ENCODE results near the gene DDX4. TPM values are rescaled to one million over a fixed set of nuclear protein-coding genes. Genes with fewer than 3 reads are reported as not detected.
"Not testable (repeated sequence)": the region's sequence is repeated elsewhere in the genome, so short reads cannot be mapped to it uniquely, and the experiment has no call there.

DDX4 gene
- polyA plus RNA-seq = not detected

DNA sequence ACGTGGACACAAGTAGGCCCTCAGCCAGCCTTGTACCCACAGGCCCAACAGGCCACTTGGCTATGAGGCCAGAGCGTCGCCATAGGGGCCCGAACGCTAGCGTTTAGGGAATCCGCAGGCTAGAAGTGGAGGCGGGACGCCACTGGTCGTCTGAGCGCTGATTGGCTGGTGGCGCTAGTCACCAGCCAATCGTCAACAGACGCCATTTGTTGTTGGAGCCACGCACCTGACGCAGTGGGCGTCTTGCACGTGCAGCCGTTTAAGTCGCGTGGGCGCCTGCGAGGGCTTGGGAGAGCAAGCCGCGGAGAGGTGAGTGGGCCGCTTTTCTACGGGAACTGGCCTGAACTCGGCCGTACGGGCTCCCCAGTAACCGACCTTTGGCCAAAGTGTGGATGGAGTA, at the start of gene DDX4:
DDX4 (plus strand) TSS at position 269 of the 400 bp plus-strand sequence. CDS start 903 bp downstream, outside the sequence.
- WGBS, 2 donors = 95 to 96% methylated on average over 31 of the region's 31 CpGs
- Histone ChIP-seq H3K4me1 (ENCODE audit: control insufficient read depth in 2 of 2, insufficient read depth in 2 of 2, low read length in 1 of 2) (no peaks in the 10 kb centered on the region), H3K4me3 (ENCODE audit: low read depth in 1 of 2, low read length in 2 of 2) (no peak within 1 kb of the TSS), H3K36me3 (ENCODE audit: control insufficient read depth in 2 of 2, insufficient read depth in 2 of 2, low read length in 1 of 2) (no peaks in the 10 kb centered on the region), H3K27ac (ENCODE audit: low read depth in 2 of 2, low read length in 1 of 2) (no peak within 1 kb of the TSS), H3K27me3 (ENCODE audit: control insufficient read depth in 1 of 2, insufficient read depth in 2 of 2, low read length in 2 of 2) (no peaks in the 10 kb centered on the region), H3K9me3 (ENCODE audit: control insufficient read depth in 2 of 2, insufficient read depth in 1 of 2, low read depth in 1 of 2, low read length in 1 of 2) (no peaks in the 10 kb centered on the region)

DNA sequence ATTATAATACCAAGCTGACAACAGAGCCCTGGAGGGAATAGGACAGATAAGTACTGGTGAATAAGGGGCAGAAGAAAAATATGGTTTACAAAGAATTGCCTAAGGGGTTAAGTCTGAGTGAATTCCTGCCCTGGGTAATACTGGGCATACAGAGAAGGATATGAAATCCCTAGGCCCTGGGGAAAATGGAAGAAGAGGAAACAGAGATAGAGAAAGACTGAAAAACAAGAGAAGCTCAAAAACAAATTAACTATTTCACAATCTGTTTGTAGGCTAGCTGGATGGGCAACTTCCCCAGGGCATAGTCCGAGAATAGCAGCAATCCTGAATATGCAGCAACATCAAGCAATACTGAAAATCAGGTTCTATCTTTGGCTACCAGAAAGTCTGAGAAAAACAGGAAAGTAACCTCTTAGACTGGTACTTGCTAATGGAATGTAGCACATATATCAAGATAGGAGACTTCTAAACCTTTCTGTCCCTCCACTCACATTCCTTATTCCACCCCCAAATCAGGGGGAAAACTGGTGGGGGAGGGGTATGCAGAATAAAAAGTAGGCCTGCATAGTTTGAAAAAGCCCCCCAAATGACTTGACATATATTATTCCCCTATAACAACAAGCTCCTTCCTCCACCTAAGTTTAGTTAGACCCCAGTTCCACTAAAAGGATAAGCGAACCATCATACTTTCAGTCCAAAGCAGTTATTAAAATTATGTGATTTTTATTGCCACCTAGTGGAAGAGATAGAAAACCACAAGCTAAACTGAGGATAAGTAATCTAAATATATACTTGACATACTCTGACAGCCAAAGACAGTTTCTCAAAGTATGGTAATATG, 46.4 kb upstream of the DDX4 start:
- Histone ChIP-seq H3K4me3 (ENCODE audit: low read depth in 1 of 2, low read length in 2 of 2) (no peak overlapping the region), H3K4me1 (ENCODE audit: control insufficient read depth in 2 of 2, insufficient read depth in 2 of 2, low read length in 1 of 2) (no peaks in the 10 kb centered on the region), H3K9me3 (ENCODE audit: control insufficient read depth in 2 of 2, insufficient read depth in 1 of 2, low read depth in 1 of 2, low read length in 1 of 2) (no peaks in the 10 kb centered on the region), H3K27me3 (ENCODE audit: control insufficient read depth in 1 of 2, insufficient read depth in 2 of 2, low read length in 2 of 2) (no peaks in the 10 kb centered on the region), H3K36me3 (ENCODE audit: control insufficient read depth in 2 of 2, insufficient read depth in 2 of 2, low read length in 1 of 2) (no peaks in the 10 kb centered on the region), H3K27ac (ENCODE audit: low read depth in 2 of 2, low read length in 1 of 2) (no peak overlapping the region)
- WGBS, 2 donors = 44 to 45% methylated on average over 2 of the region's 2 CpGs

DNA sequence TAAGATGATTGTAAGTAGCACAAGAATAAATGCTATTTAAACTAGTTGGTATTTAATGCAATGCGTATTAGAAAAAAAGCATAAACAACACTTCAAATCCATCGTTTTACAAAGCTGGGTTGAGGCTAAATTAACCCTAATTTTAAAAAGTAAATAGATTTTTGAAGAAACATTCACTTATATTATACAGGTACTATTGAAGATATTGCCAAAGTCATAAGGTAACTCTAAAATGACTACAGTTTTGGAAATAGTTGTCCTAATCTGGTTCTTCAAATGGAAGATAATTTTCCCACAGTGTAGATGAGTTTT, 45.8 kb upstream of the DDX4 start:
- Histone ChIP-seq H3K36me3 (ENCODE audit: control insufficient read depth in 2 of 2, insufficient read depth in 2 of 2, low read length in 1 of 2) (no peaks in the 10 kb centered on the region), H3K4me3 (ENCODE audit: low read depth in 1 of 2, low read length in 2 of 2) (no peak overlapping the region), H3K27me3 (ENCODE audit: control insufficient read depth in 1 of 2, insufficient read depth in 2 of 2, low read length in 2 of 2) (no peaks in the 10 kb centered on the region), H3K4me1 (ENCODE audit: control insufficient read depth in 2 of 2, insufficient read depth in 2 of 2, low read length in 1 of 2) (no peaks in the 10 kb centered on the region), H3K27ac (ENCODE audit: low read depth in 2 of 2, low read length in 1 of 2) (no peak overlapping the region), H3K9me3 (ENCODE audit: control insufficient read depth in 2 of 2, insufficient read depth in 1 of 2, low read depth in 1 of 2, low read length in 1 of 2) (no peaks in the 10 kb centered on the region)
- 81 to 82% methylated on average over 2 of the region's 2 CpGs for WGBS, 2 donors

DNA sequence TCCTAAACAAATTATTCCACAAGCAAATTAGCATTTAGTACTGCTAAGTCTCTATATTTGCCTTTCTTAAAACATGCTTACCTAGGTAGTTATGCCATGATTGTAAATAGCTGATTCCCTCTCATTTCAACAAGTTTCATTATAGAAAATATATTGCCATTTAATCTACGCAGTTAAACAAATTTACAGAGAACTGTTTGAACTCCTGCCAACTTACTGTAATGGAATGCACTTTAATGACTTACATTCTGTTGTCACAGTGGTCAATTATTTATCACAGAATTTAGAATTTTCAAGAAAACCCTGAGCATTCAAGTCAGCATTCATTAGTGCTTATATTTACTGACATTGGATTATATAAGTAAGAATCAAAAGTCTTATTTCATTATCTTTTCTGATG, 45.4 kb upstream of the DDX4 start:
- WGBS, 2 donors = 54 to 62% methylated on average over 1 of the region's 1 CpG
- Histone ChIP-seq H3K4me1 (ENCODE audit: control insufficient read depth in 2 of 2, insufficient read depth in 2 of 2, low read length in 1 of 2) (no peaks in the 10 kb centered on the region), H3K27me3 (ENCODE audit: control insufficient read depth in 1 of 2, insufficient read depth in 2 of 2, low read length in 2 of 2) (no peaks in the 10 kb centered on the region), H3K27ac (ENCODE audit: low read depth in 2 of 2, low read length in 1 of 2) (no peak overlapping the region), H3K4me3 (ENCODE audit: low read depth in 1 of 2, low read length in 2 of 2) (no peak overlapping the region), H3K9me3 (ENCODE audit: control insufficient read depth in 2 of 2, insufficient read depth in 1 of 2, low read depth in 1 of 2, low read length in 1 of 2) (no peaks in the 10 kb centered on the region), H3K36me3 (ENCODE audit: control insufficient read depth in 2 of 2, insufficient read depth in 2 of 2, low read length in 1 of 2) (no peaks in the 10 kb centered on the region)

DNA sequence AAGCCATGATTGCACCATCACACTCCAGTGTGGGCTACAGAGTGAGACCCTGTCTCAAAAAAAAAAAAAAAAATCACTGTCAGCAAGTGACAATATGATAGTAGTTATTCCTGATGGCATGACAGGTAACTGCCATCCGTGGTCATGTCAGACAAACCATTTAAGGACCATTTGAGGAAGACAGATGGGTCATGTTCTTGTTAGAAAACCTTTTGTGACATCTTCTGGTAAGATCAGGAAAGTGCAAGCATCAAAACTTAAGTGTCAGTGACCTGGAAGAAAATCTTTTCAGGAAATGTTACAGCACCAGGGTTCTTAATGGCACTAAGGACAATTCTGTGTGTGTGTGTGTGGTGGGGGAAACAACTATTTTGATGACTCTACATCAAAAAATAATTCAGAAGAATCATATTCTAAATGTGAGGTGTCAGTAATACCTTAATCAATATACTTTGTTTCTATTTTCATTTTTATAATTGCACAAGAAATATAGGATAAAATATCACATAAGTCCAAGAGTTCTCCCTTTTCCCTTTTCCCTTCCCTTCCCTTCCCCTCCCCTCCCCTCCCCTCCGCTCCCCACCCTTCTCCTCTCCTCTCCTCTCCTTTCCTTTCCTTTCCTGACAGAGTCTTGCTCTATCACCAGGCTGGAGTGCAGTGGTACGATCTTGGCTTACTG, 43.6 kb upstream of the DDX4 start:
- H3K4me1 ChIP-seq (ENCODE audit: control insufficient read depth in 2 of 2, insufficient read depth in 2 of 2, low read length in 1 of 2) = no peaks in the 10 kb centered on the region
- H3K4me3 ChIP-seq (ENCODE audit: low read depth in 1 of 2, low read length in 2 of 2) = no peak overlapping the region
- no peaks in the 10 kb centered on the region for H3K36me3 ChIP-seq (ENCODE audit: control insufficient read depth in 2 of 2, insufficient read depth in 2 of 2, low read length in 1 of 2)
- no peaks in the 10 kb centered on the region for H3K27me3 ChIP-seq (ENCODE audit: control insufficient read depth in 1 of 2, insufficient read depth in 2 of 2, low read length in 2 of 2)
- WGBS, 2 donors = 72 to 74% methylated on average over 3 of the region's 3 CpGs
- H3K9me3 ChIP-seq (ENCODE audit: control insufficient read depth in 2 of 2, insufficient read depth in 1 of 2, low read depth in 1 of 2, low read length in 1 of 2) = no peaks in the 10 kb centered on the region
- no peak overlapping the region for H3K27ac ChIP-seq (ENCODE audit: low read depth in 2 of 2, low read length in 1 of 2)

DNA sequence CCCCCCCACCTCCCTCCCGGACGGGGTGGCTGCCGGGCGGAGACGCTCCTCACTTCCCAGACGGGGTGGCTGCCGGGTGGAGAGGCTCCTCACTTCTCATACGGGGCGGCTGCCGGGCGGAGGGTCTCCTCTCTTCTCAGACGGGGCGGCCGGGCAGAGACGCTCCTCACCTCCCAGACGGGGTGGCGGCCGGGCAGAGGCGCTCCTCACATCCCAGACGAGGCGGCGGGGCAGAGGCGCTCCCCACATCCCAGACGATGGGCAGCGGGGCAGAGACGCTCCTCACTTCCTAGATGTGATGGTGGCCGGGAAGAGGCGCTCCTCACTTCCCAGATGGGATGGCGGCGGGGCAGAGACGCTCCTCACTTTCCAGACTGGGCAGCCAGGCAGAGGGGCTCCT, 41.2 kb upstream of the DDX4 start:
- H3K4me3 ChIP-seq (ENCODE audit: low read depth in 1 of 2, low read length in 2 of 2); H3K27ac ChIP-seq (ENCODE audit: low read depth in 2 of 2, low read length in 1 of 2); H3K9me3 ChIP-seq (ENCODE audit: control insufficient read depth in 2 of 2, insufficient read depth in 1 of 2, low read depth in 1 of 2, low read length in 1 of 2); H3K27me3 ChIP-seq (ENCODE audit: control insufficient read depth in 1 of 2, insufficient read depth in 2 of 2, low read length in 2 of 2); H3K36me3 ChIP-seq (ENCODE audit: control insufficient read depth in 2 of 2, insufficient read depth in 2 of 2, low read length in 1 of 2); H3K4me1 ChIP-seq (ENCODE audit: control insufficient read depth in 2 of 2, insufficient read depth in 2 of 2, low read length in 1 of 2): not testable (repeated sequence)
- WGBS, 2 donors = 95 to 96% methylated on average over 17 to 30 of the region's 31 CpGs

DNA sequence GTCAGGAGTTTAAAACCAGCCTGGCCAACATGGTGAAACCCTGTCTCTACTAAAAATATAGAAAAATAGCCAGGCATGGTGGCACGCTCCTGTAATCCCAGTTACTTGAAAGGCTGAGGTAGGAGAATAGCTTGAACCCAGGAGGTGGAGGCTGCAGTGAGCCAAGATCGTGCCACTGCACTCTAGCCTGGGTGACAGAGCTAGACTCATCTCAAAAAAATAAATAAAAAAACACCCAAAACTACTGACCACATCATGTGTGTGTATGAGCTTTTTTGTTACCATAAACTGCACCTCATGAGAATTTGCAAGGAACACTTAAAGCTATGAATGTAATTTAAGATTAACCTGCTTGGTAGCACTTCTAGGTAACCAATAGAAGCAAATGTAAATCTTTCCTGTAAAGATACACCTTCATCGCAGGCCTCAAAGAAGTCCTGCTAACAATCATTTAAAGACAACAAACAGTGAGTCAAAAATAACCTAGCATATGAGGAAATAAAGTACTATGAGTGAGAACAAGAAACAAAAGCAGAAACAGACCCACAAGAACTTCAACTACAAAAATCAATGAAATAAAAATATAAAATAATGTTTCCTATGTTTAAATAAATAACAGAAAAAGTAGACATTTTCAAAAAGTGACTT, 38.7 kb upstream of the DDX4 start:
- Histone ChIP-seq H3K4me3 (ENCODE audit: low read depth in 1 of 2, low read length in 2 of 2) (no peak overlapping the region), H3K36me3 (ENCODE audit: control insufficient read depth in 2 of 2, insufficient read depth in 2 of 2, low read length in 1 of 2) (no peaks in the 10 kb centered on the region), H3K27me3 (ENCODE audit: control insufficient read depth in 1 of 2, insufficient read depth in 2 of 2, low read length in 2 of 2) (no peaks in the 10 kb centered on the region), H3K27ac (ENCODE audit: low read depth in 2 of 2, low read length in 1 of 2) (no peak overlapping the region), H3K9me3 (ENCODE audit: control insufficient read depth in 2 of 2, insufficient read depth in 1 of 2, low read depth in 1 of 2, low read length in 1 of 2) (no peaks in the 10 kb centered on the region), H3K4me1 (ENCODE audit: control insufficient read depth in 2 of 2, insufficient read depth in 2 of 2, low read length in 1 of 2) (no peaks in the 10 kb centered on the region)
- 86 to 88% methylated on average over 3 of the region's 3 CpGs for WGBS, 2 donors

DNA sequence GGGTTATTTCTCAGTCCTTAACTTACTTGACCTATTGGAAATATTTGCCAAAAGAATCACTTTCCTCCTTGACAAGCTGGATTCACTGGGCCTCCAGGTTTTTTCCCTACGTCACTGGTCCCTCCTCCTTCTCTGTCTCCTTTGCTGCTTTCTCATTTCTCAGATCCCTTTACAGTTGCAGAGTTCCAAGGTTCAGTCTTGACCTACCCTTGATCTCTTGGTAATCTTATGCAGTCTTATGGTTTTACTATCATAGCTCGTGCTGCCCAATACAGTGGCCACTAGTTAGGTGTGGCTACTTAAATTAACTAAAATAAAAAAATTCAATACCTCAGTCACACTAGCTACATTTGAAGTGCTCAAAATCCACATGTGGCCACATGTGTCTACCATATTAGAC, 37.1 kb upstream of the DDX4 start:
- Histone ChIP-seq H3K27ac (ENCODE audit: low read depth in 2 of 2, low read length in 1 of 2) (no peak overlapping the region), H3K27me3 (ENCODE audit: control insufficient read depth in 1 of 2, insufficient read depth in 2 of 2, low read length in 2 of 2) (no peaks in the 10 kb centered on the region)
- 90 to 91% methylated on average over 2 of the region's 2 CpGs for WGBS, 2 donors

DNA sequence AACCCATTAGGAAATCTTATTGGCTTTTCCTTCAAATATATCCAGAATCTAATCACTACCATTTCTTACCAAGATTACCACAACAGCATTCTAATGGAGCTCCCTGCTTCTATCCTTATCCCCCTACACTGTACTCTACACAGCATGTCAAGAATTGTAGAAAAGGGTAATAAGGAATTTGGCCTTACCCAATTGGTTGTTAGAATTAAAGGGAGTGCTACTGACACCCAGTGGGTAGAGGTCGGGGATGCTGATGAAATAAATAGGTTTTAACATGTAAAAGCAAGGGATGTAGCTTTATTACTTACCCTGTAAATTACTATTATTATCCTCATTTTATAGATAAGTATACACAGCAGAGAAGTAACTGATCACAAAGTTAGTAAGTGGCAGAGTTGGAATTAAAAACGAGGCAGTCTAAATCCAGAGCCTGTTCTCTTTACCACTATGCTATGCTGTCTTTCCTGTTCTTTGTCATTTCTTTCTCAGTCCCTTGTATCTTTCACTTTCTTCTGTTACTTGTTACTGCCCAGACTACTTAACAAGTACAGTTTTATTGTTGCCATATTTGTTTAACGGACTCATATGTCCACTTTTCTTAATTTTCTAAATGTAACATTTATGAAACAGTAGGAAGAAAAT, 36.3 kb upstream of the DDX4 start:
- Histone ChIP-seq H3K36me3 (ENCODE audit: control insufficient read depth in 2 of 2, insufficient read depth in 2 of 2, low read length in 1 of 2) (no peaks in the 10 kb centered on the region), H3K9me3 (ENCODE audit: control insufficient read depth in 2 of 2, insufficient read depth in 1 of 2, low read depth in 1 of 2, low read length in 1 of 2) (no peaks in the 10 kb centered on the region), H3K27me3 (ENCODE audit: control insufficient read depth in 1 of 2, insufficient read depth in 2 of 2, low read length in 2 of 2) (no peaks in the 10 kb centered on the region), H3K27ac (ENCODE audit: low read depth in 2 of 2, low read length in 1 of 2) (no peak overlapping the region), H3K4me1 (ENCODE audit: control insufficient read depth in 2 of 2, insufficient read depth in 2 of 2, low read length in 1 of 2) (no peaks in the 10 kb centered on the region), H3K4me3 (ENCODE audit: low read depth in 1 of 2, low read length in 2 of 2) (no peak overlapping the region)
- 84 to 87% methylated on average over 3 of the region's 3 CpGs for WGBS, 2 donors

More for the DNA sequence above, 37.1 kb upstream of the DDX4 start:
- no peaks in the 10 kb centered on the region for H3K36me3 ChIP-seq (ENCODE audit: control insufficient read depth in 2 of 2, insufficient read depth in 2 of 2, low read length in 1 of 2)
- H3K4me1 ChIP-seq (ENCODE audit: control insufficient read depth in 2 of 2, insufficient read depth in 2 of 2, low read length in 1 of 2) = no peaks in the 10 kb centered on the region
- H3K4me3 ChIP-seq (ENCODE audit: low read depth in 1 of 2, low read length in 2 of 2) = no peak overlapping the region
- no peaks in the 10 kb centered on the region for H3K9me3 ChIP-seq (ENCODE audit: control insufficient read depth in 2 of 2, insufficient read depth in 1 of 2, low read depth in 1 of 2, low read length in 1 of 2)
